Gastroesophageal sphincter (tissue), 3 donors: ENCODE data around the gene RPP25.

ENCODE experiments used
- CTCF ChIP-seq, 4 experiments: fragments of 200-600 bp in 2 of 4; fragments of 450-650 bp in 2 of 4; sonication (generic) in 1 of 4; IDR thresholded peaks; one replicate each; pipeline ENCODE4 v1.5.1; 2017 to 2019; ENCODE audit warnings: antibody characterized with exemption in 4 of 4, mild to moderate bottlenecking in 2 of 4, moderate library complexity in 2 of 4
- EP300 ChIP-seq: sonication (generic); formaldehyde crosslinking; IDR thresholded peaks from one replicate; pipeline ENCODE4 v1.6.1; 2017; ENCODE audit warnings: antibody characterized with exemption, mild to moderate bottlenecking
- POLR2A ChIP-seq, 2 donors: fragments of 450-650 bp; IDR thresholded peaks; one replicate each; pipeline ENCODE4 v1.6.1; 2017; ENCODE audit warnings: antibody characterized with exemption in 2 of 2, mild to moderate bottlenecking in 2 of 2, moderate library complexity in 1 of 2
- POLR2AphosphoS5 ChIP-seq: sonication (generic); formaldehyde crosslinking; IDR thresholded peaks from one replicate; pipeline ENCODE4 v1.6.1; 2017; ENCODE audit warnings: antibody characterized with exemption

- no peak for TF ChIP-seq CTCF (IDR thresholded peaks at IDR 0.05)
- TF ChIP-seq POLR2AphosphoS5 = no peak
- TF ChIP-seq POLR2A (IDR thresholded peaks at IDR 0.05) = no peak
- TF ChIP-seq EP300 = no peak
These were observed 5.6 kb downstream of the RPP25 start for GRCh38 chr15:74951006-74951405.
